Metanephros (tissue), 2 donors: ENCODE results near the gene ANAPC2. TPM values are rescaled to one million over a fixed set of nuclear protein-coding genes. Genes with fewer than 3 reads are reported as not detected.

Source experiments
- small RNA-seq: library from RNA; depleted of rRNA; stranded (forward); fragments of <200 nt; gene quantifications from one replicate; pipeline ENCODE3, GENCODE V24; 2014; ENCODE audit warnings: low replicate concordance
- total RNA-seq: library from RNA; depleted of rRNA; stranded (reverse); fragments of >200 nt; gene quantifications from one replicate; pipeline ENCODE4 v1.2.3, GENCODE V29; 2014

Gene ANAPC2
- 44.7 TPM for total RNA-seq

GRCh38 chr9:137188490-137189296 is at the start of gene ANAPC2, which contains the start of gene SSNA1:
Gene ANAPC2 (minus strand): TSS chr9:137188560. CDS start chr9:137188532, 28 bp downstream.
Gene SSNA1 (plus strand): TSS chr9:137188676. CDS start chr9:137188727, 51 bp downstream.

GRCh38 chr9:137230705-137231371 is 42.5 kb upstream of the ANAPC2 start, which contains the start of gene SLC34A3:
Gene SLC34A3 (plus strand): TSS chr9:137230901. CDS start chr9:137231703, 802 bp downstream.

GRCh38 chr9:137227054-137227852 is 38.9 kb upstream of the ANAPC2 start, which contains the start of gene RNF224:
Gene RNF224 (plus strand): TSS chr9:137227502. CDS start chr9:137228336, 834 bp downstream.

GRCh38 chr9:137224830-137225694 is 36.7 kb upstream of the ANAPC2 start, which contains the start of gene CYSRT1:
Gene CYSRT1 (plus strand): TSS chr9:137225174. CDS start chr9:137225622, 448 bp downstream.

GRCh38 chr9:137222190-137223077 is 34.1 kb upstream of the ANAPC2 start, which contains the start of gene RNF208:
Gene RNF208 (minus strand): TSS chr9:137222240. CDS start chr9:137221212, 1,028 bp downstream.

GRCh38 chr9:137205126-137206069 is 17.0 kb upstream of the ANAPC2 start, which contains the start of the genes NDOR1 and TMEM203:
Gene NDOR1 (plus strand): TSS chr9:137205700. CDS start chr9:137205778, 78 bp downstream.
Gene TMEM203 (minus strand): TSS chr9:137205648. CDS start chr9:137205414, 234 bp downstream.

GRCh38 chr9:137200311-137201204 is 12.2 kb upstream of the ANAPC2 start, which contains the start of gene TPRN:
Gene TPRN (minus strand): TSS chr9:137200741. CDS start chr9:137200711, 30 bp downstream.

GRCh38 chr9:137169896-137170358 is 18.4 kb downstream of the ANAPC2 start, which contains the start of gene LRRC26:
Gene LRRC26 (minus strand): TSS chr9:137170051. CDS start chr9:137169943, 108 bp downstream.

GRCh38 chr9:137138722-137139467 is 49.5 kb downstream of the ANAPC2 start, which contains the start of gene GRIN1:
Gene GRIN1 (plus strand): TSS chr9:137139154. CDS start chr9:137139487, 333 bp downstream.

Small RNA genes within 50 kb of the gene (small RNA-seq; reads per million reads assigned to genes)
- gene MIR3621: not detected

Other genes starting within 250 kb of the ANAPC2 start
- 87.0 TPM for gene FBXW5, start 243.8 kb downstream of the ANAPC2 start, total RNA-seq
- gene C8G, start 243.3 kb downstream of the ANAPC2 start, total RNA-seq: not detected
- 10.2 TPM for gene LCN12, start 236.3 kb downstream of the ANAPC2 start, total RNA-seq
- 43.3 TPM for gene PTGDS, start 211.1 kb downstream of the ANAPC2 start, total RNA-seq
- gene LCNL1, start 205.6 kb downstream of the ANAPC2 start, total RNA-seq: 0.41 TPM
- 28.0 TPM for gene PAXX, start 196.1 kb downstream of the ANAPC2 start, total RNA-seq
- gene CLIC3, start 192.0 kb downstream of the ANAPC2 start, total RNA-seq: 2.5 TPM
- gene ABCA2, start 160.3 kb downstream of the ANAPC2 start, total RNA-seq: 39.4 TPM
- 0.35 TPM for gene FUT7, start 156.5 kb downstream of the ANAPC2 start, total RNA-seq
- 28.6 TPM for gene NPDC1, start 142.4 kb downstream of the ANAPC2 start, total RNA-seq
- gene ENTPD2, start 134.5 kb downstream of the ANAPC2 start, total RNA-seq: 3.6 TPM
- gene SAPCD2, start 118.0 kb downstream of the ANAPC2 start, total RNA-seq: 7.2 TPM
- 11.2 TPM for gene UAP1L1, start 111.0 kb downstream of the ANAPC2 start, total RNA-seq
- 54.5 TPM for gene MAN1B1, start 101.6 kb downstream of the ANAPC2 start, total RNA-seq
- 20.4 TPM for gene DPP7, start 73.8 kb downstream of the ANAPC2 start, total RNA-seq
- gene GRIN1, start 49.4 kb downstream of the ANAPC2 start, total RNA-seq: 0.47 TPM
- 0.35 TPM for gene LRRC26, start 18.5 kb downstream of the ANAPC2 start, total RNA-seq
- gene TMEM210, start 16.5 kb downstream of the ANAPC2 start, total RNA-seq: not detected
- 35.3 TPM for gene SSNA1, start 116 bp upstream of the ANAPC2 start, total RNA-seq
- 8.2 TPM for gene TPRN, start 12.2 kb upstream of the ANAPC2 start, total RNA-seq
- gene TMEM203, start 17.1 kb upstream of the ANAPC2 start, total RNA-seq: 32.5 TPM
- gene NDOR1, start 17.1 kb upstream of the ANAPC2 start, total RNA-seq: 10.3 TPM
- gene RNF208, start 33.7 kb upstream of the ANAPC2 start, total RNA-seq: 4.1 TPM
- gene CYSRT1, start 36.6 kb upstream of the ANAPC2 start, total RNA-seq: 0.76 TPM
- 0.70 TPM for gene RNF224, start 38.9 kb upstream of the ANAPC2 start, total RNA-seq
- 3.0 TPM for gene SLC34A3, start 42.3 kb upstream of the ANAPC2 start, total RNA-seq
- gene TUBB4B, start 52.7 kb upstream of the ANAPC2 start, total RNA-seq: 172 TPM
- gene STPG3, start 62.7 kb upstream of the ANAPC2 start, total RNA-seq: not detected
- gene NELFB, start 66.8 kb upstream of the ANAPC2 start, total RNA-seq: 48.3 TPM
- 12.5 TPM for gene TOR4A, start 89.2 kb upstream of the ANAPC2 start, total RNA-seq
- gene NRARP, start 113.7 kb upstream of the ANAPC2 start, total RNA-seq: 10.1 TPM
- gene EXD3, start 234.6 kb upstream of the ANAPC2 start, total RNA-seq: 32.1 TPM
- 5.3 TPM for gene NOXA1, start 234.8 kb upstream of the ANAPC2 start, total RNA-seq